ENCODE measurements around the gene BMPR1B.
A peak's percentile ranks its signal among the peaks of the same experiment; 100 is the strongest.
"Not testable (repeated sequence)": the region's sequence is repeated elsewhere in the genome, so short reads cannot be mapped to it uniquely, and the experiment has no call there.

The BMPR1B gene

GRCh38 chr4:95091272-95091671 lies 333.5 kb downstream of the BMPR1B start:
- DNase-seq (ENCODE audit: low spot score) = no peak

GRCh38 chr4:95092766-95093165 lies 335.0 kb downstream of the BMPR1B start:
- DNase-seq (ENCODE audit: low spot score) = no peak

GRCh38 chr4:95093460-95093859 lies 335.7 kb downstream of the BMPR1B start:
- DNase-seq (ENCODE audit: low spot score) = no peak

DNA sequence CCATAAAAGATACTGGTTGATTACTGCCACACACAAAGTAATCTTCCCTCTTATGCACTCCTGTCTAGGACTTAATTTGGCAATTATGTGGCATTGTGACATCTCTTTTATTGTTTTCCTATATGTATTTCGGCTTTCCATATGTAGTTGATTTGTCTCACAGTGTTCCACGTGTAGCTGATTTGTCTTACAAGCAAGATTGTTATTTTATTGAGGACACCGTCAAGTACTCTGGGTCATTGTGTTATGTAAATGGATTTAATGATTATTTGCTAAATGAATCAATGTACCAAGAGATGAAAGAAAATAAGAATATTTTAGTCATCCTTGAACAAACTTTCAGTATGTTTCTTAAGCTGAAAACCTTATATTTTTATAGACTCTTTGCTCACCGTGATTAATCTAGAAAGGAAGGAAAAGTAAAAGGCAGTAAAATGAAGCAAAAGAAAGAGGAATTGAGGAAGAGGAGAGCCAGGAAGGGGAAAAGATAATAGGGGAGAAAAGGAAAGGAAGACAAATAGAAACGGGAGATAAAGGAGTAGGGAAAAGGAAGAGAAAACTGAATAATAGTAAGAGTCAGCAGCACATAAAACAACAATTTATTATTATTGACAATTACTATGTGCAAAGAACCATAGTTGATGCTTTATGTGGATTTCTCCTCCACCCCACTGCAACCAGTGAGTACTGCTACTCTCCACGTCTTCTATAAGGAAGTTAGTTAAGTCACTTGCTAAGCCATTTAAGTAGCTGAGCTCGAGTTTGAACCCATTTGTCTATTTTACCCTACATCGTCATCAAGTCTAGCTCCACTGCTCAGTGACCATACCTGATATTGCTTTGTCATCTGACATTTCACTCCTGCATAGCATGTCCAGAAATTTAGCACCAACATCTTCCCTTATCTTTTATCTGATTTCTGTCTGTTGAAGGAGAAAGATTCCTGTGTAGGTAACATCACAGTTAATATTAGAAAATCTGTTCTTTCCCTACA lies 336.5 kb downstream of the BMPR1B start:
- DNase-seq (ENCODE audit: low spot score) = no peak

- DNase-seq (ENCODE audit: low spot score) = peak; percentile 30
Observed at GRCh38 chr4:95095348-95095974, 337.7 kb downstream of the BMPR1B start.

DNA sequence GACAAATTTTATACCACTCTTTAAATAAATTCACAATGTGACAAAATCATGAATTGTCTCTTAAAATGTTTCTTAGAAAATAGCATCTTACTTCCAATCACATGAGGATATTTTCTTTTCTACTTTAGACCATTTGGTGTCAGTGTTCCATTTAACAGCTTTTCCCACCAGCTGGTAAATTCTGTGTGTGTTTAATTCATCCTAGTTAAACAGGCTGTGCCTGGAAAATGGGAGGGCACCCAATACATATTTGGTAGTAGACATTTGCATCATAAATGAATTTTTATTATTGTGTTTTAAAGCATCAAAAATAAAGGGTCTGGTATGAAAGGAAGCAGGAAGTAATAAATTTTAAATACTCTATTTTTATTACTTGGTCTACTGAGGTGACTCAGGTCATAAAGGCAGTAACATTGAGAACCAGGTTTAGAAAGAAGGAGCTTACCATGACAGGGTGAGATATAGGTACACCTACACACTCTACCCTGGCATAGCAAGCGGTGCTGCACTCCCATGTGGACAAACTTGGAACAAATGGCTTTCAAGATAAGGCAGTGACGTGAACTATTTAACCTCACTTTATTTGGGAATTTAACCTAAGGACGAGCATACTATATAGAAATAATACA lies 344.5 kb downstream of the BMPR1B start:
- no peak for DNase-seq (ENCODE audit: low spot score)

GRCh38 chr4:95105112-95105511 lies 347.4 kb downstream of the BMPR1B start:
- no peak for DNase-seq (ENCODE audit: low spot score)

DNA sequence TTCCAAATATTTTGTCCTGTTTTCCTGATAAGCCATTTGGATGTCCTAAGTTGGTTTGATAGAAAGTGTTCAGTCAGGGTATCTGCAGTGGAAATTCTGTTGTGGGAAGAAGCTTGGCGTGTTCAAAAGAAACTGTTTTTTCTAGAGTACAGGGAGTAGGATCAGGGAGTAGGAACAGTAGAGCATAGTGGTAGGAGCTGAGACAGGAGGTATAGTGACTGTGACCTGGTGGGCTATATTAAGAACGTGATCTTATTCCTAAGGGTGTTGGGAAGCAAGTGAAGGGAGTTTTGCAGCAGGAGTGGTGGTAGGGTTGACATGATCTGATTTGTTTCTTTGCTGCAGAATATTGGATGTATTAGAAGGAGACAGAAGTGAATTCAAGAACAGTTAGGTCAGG lies 348.2 kb downstream of the BMPR1B start:
- no peak for DNase-seq (ENCODE audit: low spot score)

- DNase-seq (ENCODE audit: low spot score) = no peak
Observed at GRCh38 chr4:95106408-95106928, 348.7 kb downstream of the BMPR1B start.

DNA sequence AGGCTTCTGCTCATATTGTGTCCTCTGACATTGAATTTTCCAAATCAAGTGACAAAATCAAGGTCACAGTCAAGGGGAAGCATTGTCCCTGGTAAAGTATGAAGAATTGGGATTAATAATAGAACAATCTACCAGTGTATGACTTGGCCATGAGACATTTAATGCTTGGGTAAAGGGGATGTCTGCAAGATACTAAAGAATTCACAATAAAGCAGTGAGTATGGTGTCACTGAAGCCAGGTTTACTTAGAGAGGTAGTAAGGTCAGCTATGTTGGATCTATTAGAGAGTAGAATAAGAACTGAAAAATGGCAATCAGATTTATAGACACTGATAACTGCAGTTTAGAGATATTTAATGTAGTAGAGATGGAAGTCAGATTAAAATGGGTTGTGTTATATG lies 349.2 kb downstream of the BMPR1B start:
- no peak for DNase-seq (ENCODE audit: low spot score)

- DNase-seq (ENCODE audit: low spot score) = no peak
Observed at GRCh38 chr4:95107635-95108034, 349.9 kb downstream of the BMPR1B start.

DNA sequence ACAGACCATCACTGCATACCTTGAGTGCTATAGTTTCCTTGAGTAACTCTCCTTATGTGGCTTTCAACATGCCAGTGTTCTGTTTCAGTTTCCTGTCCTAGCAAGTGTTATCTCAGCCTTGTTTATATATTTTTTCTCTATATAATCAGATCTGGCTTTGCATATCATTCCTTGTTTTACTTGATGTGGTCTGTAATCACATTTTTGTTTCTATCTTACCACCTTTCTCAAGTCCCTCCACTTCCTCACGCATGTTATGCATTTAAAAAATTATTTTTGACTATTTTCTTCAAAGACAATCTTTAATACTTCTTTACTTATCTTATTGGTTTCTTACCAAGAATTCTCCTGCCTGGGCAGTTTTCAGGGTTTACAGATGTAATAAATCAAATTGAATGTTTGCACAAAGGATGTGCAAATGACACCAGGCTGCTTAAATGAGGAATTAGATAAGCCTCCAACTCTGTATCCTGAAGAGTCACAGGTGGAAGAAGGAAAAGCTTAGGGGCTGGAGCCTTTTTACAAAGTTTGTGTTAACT lies 351.2 kb downstream of the BMPR1B start:
- DNase-seq (ENCODE audit: low spot score) = no peak

DNA sequence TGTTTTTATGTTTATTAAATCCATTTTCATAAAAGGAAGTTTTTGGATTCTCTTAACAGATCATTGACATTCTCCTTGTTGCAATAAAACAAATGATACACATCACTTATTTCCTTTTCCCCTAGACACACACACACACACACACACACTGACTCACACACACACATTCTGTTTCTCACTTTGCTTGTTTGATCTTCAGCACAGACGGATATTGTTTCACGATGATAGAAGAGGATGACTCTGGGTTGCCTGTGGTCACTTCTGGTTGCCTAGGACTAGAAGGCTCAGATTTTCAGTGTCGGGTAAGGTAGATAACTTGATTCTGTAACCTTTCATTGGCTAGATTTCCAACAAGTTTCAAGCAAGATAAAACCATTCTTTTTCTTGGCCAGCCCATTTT lies 356.8 kb downstream of the BMPR1B start:
- no peak for DNase-seq (ENCODE audit: low spot score)

- no peak for DNase-seq (ENCODE audit: low spot score)
Observed at GRCh38 chr4:95118497-95118896, 360.7 kb downstream of the BMPR1B start.

GRCh38 chr4:95120456-95120855 lies 362.7 kb downstream of the BMPR1B start:
- no peak for DNase-seq (ENCODE audit: low spot score)

DNA sequence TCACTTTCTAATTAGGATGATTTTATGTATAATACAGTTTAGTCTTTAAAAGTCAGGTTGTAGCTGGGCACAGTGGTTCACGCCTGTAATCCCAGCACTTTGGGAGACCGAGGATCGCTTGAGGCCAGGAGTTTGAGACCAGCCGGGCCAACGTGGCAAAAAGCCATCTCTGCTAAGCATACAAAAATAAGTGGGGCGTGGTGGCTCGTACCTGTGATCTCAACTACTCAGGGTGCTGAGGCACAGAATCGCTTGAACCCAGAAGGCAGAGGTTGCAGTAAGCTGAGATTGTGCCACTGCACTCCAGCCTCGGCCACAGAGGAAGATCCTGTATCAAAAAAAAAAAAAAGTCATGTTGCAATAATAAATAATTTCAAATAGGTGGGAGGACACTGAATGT lies 364.2 kb downstream of the BMPR1B start:
- no peak for DNase-seq (ENCODE audit: low spot score)

- peak; percentile 34 for DNase-seq (ENCODE audit: low spot score)
Observed at GRCh38 chr4:95124906-95125504, 367.2 kb downstream of the BMPR1B start.

DNA sequence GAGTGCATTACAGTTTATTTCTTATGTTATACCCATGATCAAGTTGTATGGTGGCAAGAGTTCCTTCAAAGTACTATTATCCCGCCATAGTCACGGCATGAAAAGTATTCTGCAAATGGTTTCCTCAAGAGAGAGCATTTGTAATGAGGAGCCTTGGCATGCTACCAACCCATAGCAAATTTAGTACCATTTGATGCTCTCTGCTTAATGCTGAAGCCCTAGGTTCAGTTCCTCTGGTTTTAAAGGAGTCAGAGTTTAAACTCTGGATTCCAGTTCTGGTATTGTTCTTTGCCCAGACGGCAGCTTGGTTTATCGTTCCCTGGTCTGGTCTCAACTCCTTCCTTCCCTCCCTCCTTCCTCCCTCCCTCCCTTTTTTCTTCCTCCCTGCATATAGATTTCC lies 371.3 kb downstream of the BMPR1B start:
- DNase-seq (ENCODE audit: low spot score) = no peak

DNA sequence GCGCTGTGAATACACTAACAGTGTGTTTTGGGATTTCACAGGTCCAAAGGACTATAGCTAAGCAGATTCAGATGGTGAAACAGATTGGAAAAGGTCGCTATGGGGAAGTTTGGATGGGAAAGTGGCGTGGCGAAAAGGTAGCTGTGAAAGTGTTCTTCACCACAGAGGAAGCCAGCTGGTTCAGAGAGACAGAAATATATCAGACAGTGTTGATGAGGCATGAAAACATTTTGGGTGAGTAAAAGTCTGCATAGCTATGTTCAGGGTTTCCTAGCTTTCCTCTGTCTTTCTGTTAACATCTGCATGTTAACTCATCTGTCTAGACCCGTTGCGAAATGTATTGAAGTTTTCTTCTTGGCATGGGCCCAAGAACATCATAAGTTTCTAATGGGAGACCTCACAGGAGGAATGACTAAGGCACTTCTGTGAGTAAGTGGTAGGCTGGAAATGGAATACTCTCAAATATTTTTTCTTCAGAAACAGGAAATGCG lies 372.1 kb downstream of the BMPR1B start:
- DNase-seq (ENCODE audit: low spot score) = no peak

DNA sequence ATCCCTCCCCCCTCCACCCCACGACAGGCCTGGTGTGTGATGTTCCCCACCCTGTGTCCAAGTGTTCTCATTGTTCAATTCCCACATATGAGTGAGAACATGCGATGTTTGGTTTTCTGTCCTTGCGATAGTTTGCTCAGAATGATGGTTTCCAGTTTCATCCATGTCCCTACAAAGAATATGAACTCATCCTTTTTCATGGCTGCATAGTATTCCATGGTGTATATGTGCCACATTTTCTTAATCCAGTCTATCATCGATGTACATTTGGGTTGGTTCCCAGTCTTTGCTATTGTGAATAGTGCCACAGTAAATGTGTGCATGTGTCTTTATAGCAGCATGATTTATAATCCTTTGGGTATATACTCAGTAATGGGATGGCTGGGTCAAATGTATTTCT lies 376.3 kb downstream of the BMPR1B start:
- not testable (repeated sequence) for DNase-seq (ENCODE audit: low spot score)

GRCh38 chr4:95139424-95139823 lies 381.7 kb downstream of the BMPR1B start:
- DNase-seq (ENCODE audit: low spot score) = not testable (repeated sequence)

DNA sequence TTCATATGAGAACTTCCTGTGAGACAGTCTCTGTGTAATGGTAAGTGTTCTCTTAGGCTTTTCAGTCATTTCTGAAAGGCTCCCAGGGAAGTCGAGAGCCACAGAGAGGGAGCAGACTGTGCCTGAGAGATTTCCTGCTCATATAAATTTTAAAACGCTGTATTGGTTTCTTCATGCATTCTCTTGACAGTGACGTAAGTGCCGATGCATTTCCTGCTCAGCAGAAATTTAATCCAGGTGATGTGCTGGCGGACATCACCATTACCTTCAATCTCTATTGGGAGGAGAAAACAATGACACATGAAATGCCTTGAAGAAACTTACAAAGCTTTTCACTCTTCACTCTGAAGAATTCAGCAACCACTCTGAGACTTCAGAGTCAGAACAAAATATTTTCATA lies 383.6 kb downstream of the BMPR1B start:
- no peak for DNase-seq (ENCODE audit: low spot score)
